HepG2 (cell line): Measurements from ENCODE around the gene CYP17A1. TPM values are rescaled to one million over a fixed set of nuclear protein-coding genes. Genes with fewer than 3 reads are reported as not detected.
"Not testable (repeated sequence)": the region's sequence is repeated elsewhere in the genome, so short reads cannot be mapped to it uniquely, and the experiment has no call there.

ENCODE experiments used
- ATAC-seq: fragments of 200-7000 bp; cut with Tn5 transposase; 3 replicates; pipeline ENCODE4 v1.9.1; 2020; ENCODE audit warnings: mild to moderate bottlenecking, moderate library complexity
- BruUV-seq: library from RNA; stranded (reverse); fragments of 400-500 nt; replicated peaks from 2 replicates; lab custom pipeline; 2021; lab: Mats Ljungman, UMichigan
- CTCF ChIA-PET: fragments of 300-600 bp; formaldehyde crosslinking; extraction: SDS; loops from one replicate; lab custom pipeline; 2021; ENCODE audit warnings: low total read pairs, inconsistent platforms, low intra/inter-chr PET ratio; lab: Yijun Ruan, JAX
- POLR2A ChIA-PET: fragments of 350-600 bp; sonication (Branson Sonifier 250); formaldehyde crosslinking; loops from one replicate; lab custom pipeline; 2020; ENCODE audit warnings: antibody characterized with exemption, inconsistent platforms; lab: Yijun Ruan, JAX
- DNase-seq: peaks from one replicate; pipeline ENCODE4 v3.0.0-alpha.2; 2015; ENCODE audit warnings: low spot score
- FAIRE-seq: peaks from 3 replicates; lab custom pipeline; 2011; peaks lifted over from hg19 to GRCh38; lab: Jason Lieb, UNC
- H2AFZ ChIP-seq: one replicate; pipeline ENCODE4 v1.6.1; 2011; ENCODE audit warnings: low read length, inconsistent platforms
- H3K27ac ChIP-seq: fragments of 300-600 bp; 3 replicates; pipeline ENCODE4 v1.8.0; 2011; ENCODE audit warnings: mixed run types, mild to moderate bottlenecking, mixed read lengths, low read length, inconsistent platforms; ENCODE audit not compliant: insufficient read depth; ENCODE audit errors: extremely low read length
- H3K27me3 ChIP-seq, 2 experiments: fragments of 200-600 bp in 1 of 2; 2 replicates in 1 of 2; 3 replicates in 1 of 2; pipeline versions ENCODE4 v1.6.0 to v1.8.0; 2011; ENCODE audit warnings: low read length in 2 of 2, mild to moderate bottlenecking in 2 of 2, moderate library complexity in 2 of 2, inconsistent platforms in 1 of 2; ENCODE audit not compliant: insufficient read depth in 2 of 2, control insufficient read depth in 1 of 2
- H3K36me3 ChIP-seq, 2 experiments: fragments of 200-600 bp in 1 of 2; replicated peaks in 1 of 2; 2 replicates in 1 of 2; 3 replicates in 1 of 2; pipeline versions ENCODE4 v1.5.1 to v1.8.0; 2011; ENCODE audit warnings: low read length in 2 of 2, inconsistent platforms in 1 of 2; ENCODE audit not compliant: insufficient read depth in 2 of 2, control insufficient read depth in 1 of 2
- H3K4me1 ChIP-seq: 2 replicates; pipeline ENCODE4 v1.5.1; 2012; ENCODE audit warnings: low read length, inconsistent platforms; ENCODE audit not compliant: insufficient read depth
- H3K4me2 ChIP-seq: 2 replicates; pipeline ENCODE4 v1.6.0; 2011; ENCODE audit warnings: low read depth, low read length, inconsistent platforms
- H3K4me3 ChIP-seq, 3 experiments: fragments of 200-600 bp in 1 of 3; sonication (generic), shearing (Covaris generic) in 1 of 3; replicated peaks in 1 of 3; 2 replicates each; pipeline ENCODE4 v1.5.1; 2011 to 2016; ENCODE audit warnings: low read length in 3 of 3, inconsistent platforms in 2 of 3, low read depth in 2 of 3, mild to moderate bottlenecking in 2 of 3, control low read depth in 1 of 3, mixed read lengths in 1 of 3; ENCODE audit not compliant: insufficient read depth in 1 of 3
- H3K79me2 ChIP-seq: one replicate; pipeline ENCODE4 v1.6.1; 2011; ENCODE audit warnings: low read length, inconsistent platforms; ENCODE audit not compliant: insufficient read depth
- H3K9ac ChIP-seq: 2 replicates; pipeline ENCODE4 v1.6.0; 2011; ENCODE audit warnings: mild to moderate bottlenecking, low read depth, low read length, inconsistent platforms; ENCODE audit not compliant: insufficient read depth
- H3K9me3 ChIP-seq: 2 replicates; pipeline ENCODE4 v1.5.1; 2012; ENCODE audit warnings: mild to moderate bottlenecking, low read length
- H4K20me1 ChIP-seq: 2 replicates; pipeline ENCODE4 v1.6.0; 2011; ENCODE audit warnings: inconsistent platforms, mild to moderate bottlenecking, low read length, moderate library complexity; ENCODE audit not compliant: insufficient read depth
- ARNTL ChIP-seq: sonication (generic); formaldehyde crosslinking; IDR thresholded peaks from 2 replicates; pipeline ENCODE4 v1.4.0; 2020; ENCODE audit warnings: mild to moderate bottlenecking, missing genetic modification reagents
- CCAR2 ChIP-seq: fragments of 200-400 bp; formaldehyde crosslinking; optimal IDR thresholded peaks from 2 replicates; pipeline ENCODE3; 2018; ENCODE audit warnings: low read depth, mild to moderate bottlenecking, low read length, moderate library complexity
- CEBPG ChIP-seq: IDR thresholded peaks from 2 replicates; pipeline ENCODE4 v1.6.1; 2016
- NFATC3 ChIP-seq: sonication (generic); formaldehyde crosslinking; IDR thresholded peaks from 2 replicates; pipeline ENCODE4 v1.5.1; 2020; ENCODE audit warnings: mild to moderate bottlenecking, missing genetic modification reagents
- RBFOX2 ChIP-seq: fragments of 200-400 bp; formaldehyde crosslinking; IDR thresholded peaks from 2 replicates; pipeline ENCODE4 v1.6.1; 2017; ENCODE audit warnings: low read depth, mild to moderate bottlenecking, low read length
- ZBTB38 ChIP-seq: sonication (generic); formaldehyde crosslinking; IDR thresholded peaks from 2 replicates; pipeline ENCODE4 v1.5.1; 2020; ENCODE audit warnings: mild to moderate bottlenecking, missing genetic modification reagents
- ZMYM3 ChIP-seq: sonication (generic); formaldehyde crosslinking; IDR thresholded peaks from 2 replicates; pipeline ENCODE4 v1.5.1; 2020; ENCODE audit warnings: mild to moderate bottlenecking, missing genetic modification reagents
- ZNF207 ChIP-seq: fragments of 450-650 bp; IDR thresholded peaks from 2 replicates; pipeline ENCODE4 v1.6.1; 2016; ENCODE audit warnings: antibody characterized with exemption, borderline replicate concordance
- ZNF550 ChIP-seq: sonication (generic); formaldehyde crosslinking; IDR thresholded peaks from 2 replicates; pipeline ENCODE4 v1.4.0; 2020; ENCODE audit warnings: mild to moderate bottlenecking, missing genetic modification reagents, borderline replicate concordance
- WGBS: methylation state at CpG from one replicate; pipeline ENCODE4 v1.1.6; 2017; ENCODE audit warnings: low lambda C conversion rate; 5-methylcytosine and 5-hydroxymethylcytosine counted together
- in situ Hi-C: cut with HindIII; loops from 2 replicates; pipeline ENCODE4 v1.10.0; 2017; ENCODE audit warnings: low pct_unique_long_range_greater_than_20kb; ENCODE audit not compliant: extremely low pct_ligation_motif_present
- intact Hi-C: fragments of 100-400 bp; cut with micrococcal nuclease; formaldehyde crosslinking; loops from one replicate; pipeline ENCODE4 v1.10.0; 2022; ENCODE audit not compliant: unreplicated experiment
- polyA plus RNA-seq, 8 experiments: library from polyadenylated mRNA; depleted of rRNA in 3 of 8; stranded (reverse) in 7 of 8; unstranded in 1 of 8; fragments of >200 nt; fragmentation: Illumina TruSeq in 4 of 8; extraction: Trizol in 4 of 8; gene quantifications; 2 replicates each; pipeline versions ENCODE4 v1.2.1 to v1.2.3, GENCODE V29; 2011 to 2016; ENCODE audit warnings: low read depth in 4 of 8, missing spikeins in 1 of 8, mixed read lengths in 1 of 8; ENCODE audit not compliant: insufficient read depth in 1 of 8
- total RNA-seq, 5 experiments: library from RNA; depleted of rRNA; stranded (reverse); fragments of >200 nt; fragmentation: Illumina TruSeq; extraction: Trizol; gene quantifications; 2 replicates each; pipeline ENCODE4 v1.2.3, GENCODE V29; 2016; ENCODE audit warnings: low read depth in 1 of 5
- TF ChIP-seq, protein P1 (sequence below): sonication (generic); IDR thresholded peaks from 2 replicates; pipeline ENCODE4 v1.6.1; 2016; ENCODE audit warnings: low read depth, borderline replicate concordance

CYP17A1 gene
- total and polyA plus RNA-seq, 2 of the 13 experiments (the other 11 are each of a cell fraction or from before 2014, with no cell fraction given): 0.13 to 1.1 TPM

DNA sequence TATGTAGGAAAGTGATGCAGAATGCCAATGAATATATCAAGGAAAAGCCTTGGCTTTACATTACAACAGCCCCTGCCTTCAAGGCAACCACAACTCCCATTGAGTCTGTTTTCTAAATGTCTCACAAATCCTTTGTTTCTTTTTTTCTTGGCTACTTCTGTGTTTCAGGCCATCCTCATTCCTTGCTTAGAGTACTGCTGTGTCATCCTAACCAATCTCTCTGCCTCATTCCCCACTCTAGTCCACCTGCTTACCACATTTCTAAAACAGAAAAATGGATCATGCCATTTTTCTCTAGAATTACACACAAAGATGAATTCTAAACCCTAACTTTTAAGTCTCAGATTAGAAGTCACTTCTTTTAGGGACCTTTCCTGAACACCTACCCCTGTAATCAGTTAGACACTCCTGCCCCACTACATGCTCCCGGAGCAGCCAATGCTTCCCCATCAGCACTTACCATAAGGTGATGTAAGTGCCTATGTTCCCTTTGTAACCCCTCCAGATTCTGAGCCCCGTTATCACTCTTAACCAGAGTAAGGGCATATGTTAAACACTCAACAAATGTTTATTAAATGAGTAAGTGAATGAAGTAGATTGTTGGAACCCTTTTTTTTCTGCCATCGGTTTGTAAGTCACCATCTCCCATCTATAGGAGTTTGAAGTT is 19.7 kb upstream of the CYP17A1 start:
- ATAC-seq (no peak), FAIRE-seq (no peak), DNase-seq (no peak)
- H3K9ac ChIP-seq: no peak overlapping the region
- H3K27me3 ChIP-seq: no peaks in the 10 kb centered on the region
- no peaks in the 10 kb centered on the region; the same call in 1 of the 2 replicates for H4K20me1 ChIP-seq
- TF ChIP-seq NFATC3 (no peak), ZNF550 (no peak), ARNTL (CRISPR knock-in tag) (no peak), CCAR2 (no peak), ZNF207 (no peak)
- no TSS peak for BruUV-seq
- peaks cover 42% of the 10 kb centered on the region for H3K4me1 ChIP-seq
- ChIA-PET POLR2A (no interaction called here), CTCF (no interaction called here)
- peaks cover 27% of the 10 kb centered on the region for H3K79me2 ChIP-seq
- H3K4me2 ChIP-seq: no peak overlapping the region
- H2AFZ ChIP-seq: no peak overlapping the region
- in situ Hi-C loops (no loop called here), intact Hi-C loops (no loop called here)
- peak overlapping the region; percentile 4 for H3K27ac ChIP-seq
- 92% methylated on average over 3 of the region's 3 CpGs for WGBS
- no peaks in the 10 kb centered on the region for H3K9me3 ChIP-seq
- peaks cover 1 to 10% of the 10 kb centered on the region in 2 experiments; a peak in 3 of 5 replicates for H3K36me3 ChIP-seq
- H3K4me3 ChIP-seq: 0 out of 6 replicates have a peak overlapping the region, but pooled peaks of 1 of the 3 experiments have one; percentile 10

GRCh38 chr10:102855731-102856436 is 18.7 kb upstream of the CYP17A1 start:
- H3K4me2 ChIP-seq: peak overlapping the region; percentile 52
- H2AFZ ChIP-seq, H3K36me3 ChIP-seq, intact Hi-C loops, CTCF ChIA-PET, BruUV-seq, H3K9me3 ChIP-seq, H3K27me3 ChIP-seq, H4K20me1 ChIP-seq, in situ Hi-C loops: not testable (repeated sequence)
- DNase-seq (peak; percentile 83), ATAC-seq (peak; percentile 17; the same call in 1 of the 3 replicates), FAIRE-seq (peak; percentile 15)
- POLR2A ChIA-PET: interaction anchor here (2.0 kb wide), 1 partner anchor 10 kb away, joined by 6 read pairs; no protein-coding TSS in a partner anchor
- peak overlapping the region; percentile 58 for H3K27ac ChIP-seq
- WGBS: 47% methylated on average over 10 of the region's 11 CpGs
- H3K4me1 ChIP-seq: peaks cover 44% of the 10 kb centered on the region
- peak overlapping the region; percentile 13; the same call in 1 of the 2 replicates for H3K9ac ChIP-seq
- peak overlapping the region in 2 of 3 experiments; percentile 10 to 39; a peak in 3 of 6 replicates for H3K4me3 ChIP-seq
- H3K79me2 ChIP-seq: peaks cover 27% of the 10 kb centered on the region
- TF ChIP-seq ZBTB38 (CRISPR knock-in tag) (0 out of 2 replicates have a peak, but pooled peaks have one; percentile 16), CEBPG (CRISPR knock-in tag) (peak; percentile 27; the same call in 1 of the 2 replicates), ZMYM3 (peak; percentile 72), RBFOX2 (0 out of 2 replicates have a peak, but pooled peaks have one; percentile 3)
- TF ChIP-seq, protein P1, sequence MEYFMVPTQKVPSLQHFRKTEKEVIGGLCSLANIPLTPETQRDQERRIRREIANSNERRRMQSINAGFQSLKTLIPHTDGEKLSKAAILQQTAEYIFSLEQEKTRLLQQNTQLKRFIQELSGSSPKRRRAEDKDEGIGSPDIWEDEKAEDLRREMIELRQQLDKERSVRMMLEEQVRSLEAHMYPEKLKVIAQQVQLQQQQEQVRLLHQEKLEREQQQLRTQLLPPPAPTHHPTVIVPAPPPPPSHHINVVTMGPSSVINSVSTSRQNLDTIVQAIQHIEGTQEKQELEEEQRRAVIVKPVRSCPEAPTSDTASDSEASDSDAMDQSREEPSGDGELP: peak; percentile 42; the same call in 1 of the 2 replicates
